Ascending aorta (tissue), 2 donors: Measurements from ENCODE around the gene PLA2G2D. TPM values are rescaled to one million over a fixed set of nuclear protein-coding genes. Genes with fewer than 3 reads are reported as not detected.

Experiments used
- DNase-seq, 2 donors: peaks; one replicate each; pipeline ENCODE4 v3.0.0-alpha.2; 2019; ENCODE audit warnings: low spot score in 2 of 2
- H3K27ac ChIP-seq, 2 donors: fragments of 200-600 bp; sonication (generic); one replicate each; pipeline ENCODE4 v1.5.1; 2016 to 2017; ENCODE audit warnings: mild to moderate bottlenecking in 1 of 2
- H3K27me3 ChIP-seq: fragments of 200-600 bp; sonication (generic); one replicate; pipeline ENCODE4 v1.5.1; 2017
- H3K36me3 ChIP-seq, 2 donors: fragments of 200-600 bp; sonication (generic); one replicate each; pipeline ENCODE4 v1.5.1; 2016
- H3K4me1 ChIP-seq, 2 donors: fragments of 200-600 bp; sonication (generic); one replicate each; pipeline ENCODE4 v1.5.1; 2016 to 2017; ENCODE audit warnings: mild to moderate bottlenecking in 1 of 2
- H3K4me3 ChIP-seq, 2 donors: fragments of 200-600 bp; sonication (generic); one replicate each; pipeline ENCODE4 v1.5.1; 2016 to 2017; ENCODE audit warnings: mild to moderate bottlenecking in 1 of 2
- H3K9me3 ChIP-seq, 2 donors: fragments of 200-600 bp; sonication (generic); one replicate each; pipeline ENCODE4 v1.5.1; 2016
- CTCF ChIP-seq, 3 experiments: fragments of 200-600 bp in 2 of 3; fragments of 450-650 bp in 1 of 3; sonication (generic) in 2 of 3; IDR thresholded peaks; one replicate each; pipeline ENCODE4 v1.5.1; 2016 to 2019; ENCODE audit warnings: antibody characterized with exemption in 3 of 3, mild to moderate bottlenecking in 1 of 3, moderate library complexity in 1 of 3
- intact Hi-C: fragments of 100-400 bp; cut with DNase I; formaldehyde crosslinking; loops from one replicate; pipeline ENCODE4 v1.15.1; 2023
- total RNA-seq: library from RNA; depleted of rRNA; stranded (reverse); fragments of >200 nt; gene quantifications from one replicate; pipeline ENCODE4 v1.1.0, GENCODE V29; 2016

PLA2G2D gene
- total RNA-seq, 1 donor from 2014 or later: not detected

GRCh38 chr1:20141466-20141865 is 22.1 kb upstream of the PLA2G2D start:
- Histone ChIP-seq H3K36me3 (no peaks in the 10 kb centered on the region), H3K27ac (no peak overlapping the region), H3K27me3 (no peaks in the 10 kb centered on the region), H3K4me3 (no peak overlapping the region), H3K4me1 (no peaks in the 10 kb centered on the region), H3K9me3 (no peaks in the 10 kb centered on the region)
- no peak for DNase-seq
- TF ChIP-seq CTCF (IDR thresholded peaks at IDR 0.05): no peak
- intact Hi-C loops: no loop called here

GRCh38 chr1:20141001-20141400 is 21.7 kb upstream of the PLA2G2D start:
- no peaks in the 10 kb centered on the region for H3K4me1 ChIP-seq
- intact Hi-C loops: no loop called here
- no peak for TF ChIP-seq CTCF (IDR thresholded peaks at IDR 0.05)
- H3K9me3 ChIP-seq: no peaks in the 10 kb centered on the region
- no peak overlapping the region for H3K27ac ChIP-seq
- no peaks in the 10 kb centered on the region for H3K27me3 ChIP-seq
- DNase-seq: no peak
- no peaks in the 10 kb centered on the region for H3K36me3 ChIP-seq
- H3K4me3 ChIP-seq: no peak overlapping the region

GRCh38 chr1:20139776-20140612 is 20.7 kb upstream of the PLA2G2D start:
- TF ChIP-seq CTCF (IDR thresholded peaks at IDR 0.05): no peak
- H3K4me3 ChIP-seq: no peak overlapping the region
- intact Hi-C loops: no loop called here
- no peak for DNase-seq
- no peaks in the 10 kb centered on the region for H3K9me3 ChIP-seq
- H3K36me3 ChIP-seq: no peaks in the 10 kb centered on the region
- no peaks in the 10 kb centered on the region for H3K27me3 ChIP-seq
- H3K27ac ChIP-seq: no peak overlapping the region
- H3K4me1 ChIP-seq: no peaks in the 10 kb centered on the region

- intact Hi-C loops: no loop called here
- no peak within 1 kb of the TSS for H3K4me3 ChIP-seq
- H3K36me3 ChIP-seq: no peaks in the 10 kb centered on the region
- H3K9me3 ChIP-seq: no peaks in the 10 kb centered on the region
- TF ChIP-seq CTCF (IDR thresholded peaks at IDR 0.05): no peak
- no peaks in the 10 kb centered on the region for H3K27me3 ChIP-seq
- DNase-seq: no peak
- no peaks in the 10 kb centered on the region for H3K4me1 ChIP-seq
- no peak within 1 kb of the TSS for H3K27ac ChIP-seq
Measured at GRCh38 chr1:20138961-20139550, 19.7 kb upstream of the PLA2G2D start, which contains the start of gene PLA2G2F. Gene PLA2G2F, plus strand, starts transcription at chr1:20139323. Its CDS starts 105 bp downstream, at chr1:20139428.

- H3K27me3 ChIP-seq: no peaks in the 10 kb centered on the region
- intact Hi-C loops: no loop called here
- no peaks in the 10 kb centered on the region for H3K4me1 ChIP-seq
- no peak for DNase-seq
- no peak for TF ChIP-seq CTCF (IDR thresholded peaks at IDR 0.05)
- H3K36me3 ChIP-seq: no peaks in the 10 kb centered on the region
- H3K9me3 ChIP-seq: no peaks in the 10 kb centered on the region
- no peak overlapping the region for H3K4me3 ChIP-seq
- no peak overlapping the region for H3K27ac ChIP-seq
Measured at GRCh38 chr1:20138346-20138745, 19.0 kb upstream of the PLA2G2D start.
